ENCODE measurements around the gene BEAN1.
"Not testable (repeated sequence)": the region's sequence is repeated elsewhere in the genome, so short reads cannot be mapped to it uniquely, and the experiment has no call there.

The BEAN1 gene

DNA sequence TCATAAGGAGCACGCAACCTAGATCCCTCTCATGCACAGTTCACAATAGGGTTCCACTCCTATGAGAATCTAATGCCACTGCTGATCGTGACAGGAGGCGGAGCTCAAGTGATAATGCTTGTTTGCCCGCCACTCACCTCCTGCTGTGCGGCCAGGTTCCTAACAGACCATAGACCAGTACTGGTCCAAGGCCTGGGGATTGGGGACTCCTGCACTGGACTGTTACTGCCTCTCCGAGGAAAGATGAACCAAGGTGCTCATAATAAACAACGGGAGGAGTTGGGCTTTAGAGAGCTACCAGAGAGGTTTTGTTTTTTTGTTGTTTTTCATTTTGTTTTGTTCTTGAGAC lies 64.6 kb downstream of the BEAN1 start:
- Histone ChIP-seq H3K4me3 (ENCODE audit: insufficient read depth, low read depth, low read length) (no peak overlapping the region), H3K9me3 (ENCODE audit: control insufficient read depth, low read length) (no peaks in the 10 kb centered on the region), H3K27me3 (ENCODE audit: control insufficient read depth, insufficient read depth, low read length, poor library complexity, severe bottlenecking) (no peaks in the 10 kb centered on the region), H3K4me1 (ENCODE audit: control insufficient read depth, insufficient read depth, low read length) (no peaks in the 10 kb centered on the region), H3K36me3 (ENCODE audit: control insufficient read depth, insufficient read depth, low read length) (no peaks in the 10 kb centered on the region), H3K27ac (ENCODE audit: insufficient read depth, low read depth, low read length, poor library complexity, severe bottlenecking) (no peak overlapping the region)
- 82 to 83% methylated on average over 7 of the region's 7 CpGs for whole genome bisulfite sequencing, 2 experiments

DNA sequence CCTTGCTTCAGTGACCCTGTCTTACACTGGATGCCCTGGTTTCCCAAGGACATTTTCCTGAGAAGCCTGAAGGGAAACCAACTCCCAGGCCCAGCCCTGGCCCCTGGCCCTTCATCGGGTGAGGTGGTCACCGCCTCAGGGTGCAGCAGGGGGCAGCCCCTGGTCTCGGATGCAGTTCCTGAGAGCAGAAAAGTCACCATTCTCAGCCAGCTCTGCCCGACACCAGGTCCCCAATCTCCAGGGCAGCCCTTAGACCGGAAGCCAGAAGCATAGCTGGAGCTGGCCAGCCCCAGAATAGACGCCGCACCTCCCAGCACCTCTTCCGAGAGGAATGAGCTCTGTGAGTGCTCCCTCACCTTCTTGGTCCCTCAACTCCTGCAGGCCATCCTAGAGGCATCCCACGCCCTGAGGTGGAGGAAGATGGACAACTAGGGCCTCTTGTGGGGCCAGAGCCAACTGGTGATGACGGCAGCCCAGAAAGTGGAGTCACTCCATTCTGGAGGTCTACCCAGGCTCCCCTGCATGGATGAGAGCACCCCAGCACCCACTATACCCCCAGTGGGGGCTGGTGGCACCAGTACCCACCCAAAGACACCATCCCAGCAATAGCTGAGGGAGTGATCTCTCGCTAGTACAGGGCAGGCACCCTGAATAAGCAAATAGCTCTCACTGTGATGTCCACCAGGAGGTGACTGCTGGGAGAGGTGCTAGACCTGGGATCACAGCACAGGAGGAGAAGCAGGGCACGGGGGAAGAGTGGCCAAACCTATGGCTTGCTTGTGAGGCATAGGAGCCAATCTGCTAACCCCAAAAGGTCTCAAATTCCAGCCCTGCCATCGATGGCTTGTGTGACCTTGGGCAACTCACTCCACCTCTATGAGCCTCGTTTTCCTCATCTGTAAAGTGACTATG lies 66.7 kb downstream of the BEAN1 start:
- H3K27ac ChIP-seq (ENCODE audit: insufficient read depth, low read depth, low read length, poor library complexity, severe bottlenecking): no peak overlapping the region
- no peaks in the 10 kb centered on the region for H3K36me3 ChIP-seq (ENCODE audit: control insufficient read depth, insufficient read depth, low read length)
- no peaks in the 10 kb centered on the region for H3K9me3 ChIP-seq (ENCODE audit: control insufficient read depth, low read length)
- WGBS, 2 experiments: 91 to 92% methylated on average over 14 of the region's 14 CpGs
- H3K4me1 ChIP-seq (ENCODE audit: control insufficient read depth, insufficient read depth, low read length): no peaks in the 10 kb centered on the region
- no peaks in the 10 kb centered on the region for H3K27me3 ChIP-seq (ENCODE audit: control insufficient read depth, insufficient read depth, low read length, poor library complexity, severe bottlenecking)
- H3K4me3 ChIP-seq (ENCODE audit: insufficient read depth, low read depth, low read length): no peak overlapping the region

DNA sequence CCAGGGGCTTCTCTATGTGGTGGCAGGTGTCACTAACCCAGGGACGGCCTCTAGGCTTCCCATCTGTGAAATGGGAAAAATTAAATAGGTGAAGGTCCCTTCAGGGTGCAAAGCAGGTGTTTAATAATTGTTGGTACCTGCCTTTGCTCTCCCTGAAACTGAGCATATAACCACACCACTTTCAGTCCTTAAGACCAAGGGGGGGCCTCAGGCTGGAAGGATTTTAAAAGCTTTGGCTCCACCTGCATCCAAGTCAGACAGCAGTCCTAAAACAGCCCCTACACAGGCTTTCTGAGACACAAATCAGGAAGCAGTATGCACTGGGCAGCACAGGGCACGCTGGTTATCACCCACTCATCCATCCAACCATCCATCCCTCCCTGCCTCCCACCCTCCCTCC lies 67.8 kb downstream of the BEAN1 start:
- no peaks in the 10 kb centered on the region for H3K4me1 ChIP-seq (ENCODE audit: control insufficient read depth, insufficient read depth, low read length)
- H3K4me3 ChIP-seq (ENCODE audit: insufficient read depth, low read depth, low read length): no peak overlapping the region
- no peaks in the 10 kb centered on the region for H3K27me3 ChIP-seq (ENCODE audit: control insufficient read depth, insufficient read depth, low read length, poor library complexity, severe bottlenecking)
- 91 to 97% methylated on average over 2 of the region's 2 CpGs for WGBS, 2 experiments
- no peaks in the 10 kb centered on the region for H3K9me3 ChIP-seq (ENCODE audit: control insufficient read depth, low read length)
- no peak overlapping the region for H3K27ac ChIP-seq (ENCODE audit: insufficient read depth, low read depth, low read length, poor library complexity, severe bottlenecking)
- H3K36me3 ChIP-seq (ENCODE audit: control insufficient read depth, insufficient read depth, low read length): no peaks in the 10 kb centered on the region

DNA sequence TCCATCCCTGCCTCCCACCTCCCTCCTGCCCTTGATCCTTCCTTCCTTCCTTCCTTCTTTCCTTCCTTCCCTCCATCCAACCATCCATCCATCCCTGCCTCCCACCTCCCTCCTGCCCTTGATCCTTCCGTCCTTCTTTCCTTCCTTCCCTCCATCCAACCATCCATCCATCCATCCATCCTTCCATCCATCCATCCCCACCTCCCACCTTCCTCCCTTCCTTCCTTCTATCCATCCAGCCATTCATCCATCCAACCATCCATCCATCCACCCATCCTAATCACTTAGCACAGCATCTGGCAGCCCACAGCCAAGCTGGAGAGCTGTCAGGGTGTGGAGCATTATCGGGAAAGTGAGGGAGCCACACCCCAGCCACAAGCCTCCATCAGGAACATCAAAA lies 68.3 kb downstream of the BEAN1 start:
- H3K4me3 ChIP-seq (ENCODE audit: insufficient read depth, low read depth, low read length): no peak overlapping the region
- 87 to 88% methylated on average over 2 of the region's 2 CpGs for WGBS, 2 experiments
- H3K27me3 ChIP-seq (ENCODE audit: control insufficient read depth, insufficient read depth, low read length, poor library complexity, severe bottlenecking): no peaks in the 10 kb centered on the region
- H3K27ac ChIP-seq (ENCODE audit: insufficient read depth, low read depth, low read length, poor library complexity, severe bottlenecking): no peak overlapping the region
- H3K36me3 ChIP-seq (ENCODE audit: control insufficient read depth, insufficient read depth, low read length): no peaks in the 10 kb centered on the region
- H3K9me3 ChIP-seq (ENCODE audit: control insufficient read depth, low read length): no peaks in the 10 kb centered on the region
- no peaks in the 10 kb centered on the region for H3K4me1 ChIP-seq (ENCODE audit: control insufficient read depth, insufficient read depth, low read length)

DNA sequence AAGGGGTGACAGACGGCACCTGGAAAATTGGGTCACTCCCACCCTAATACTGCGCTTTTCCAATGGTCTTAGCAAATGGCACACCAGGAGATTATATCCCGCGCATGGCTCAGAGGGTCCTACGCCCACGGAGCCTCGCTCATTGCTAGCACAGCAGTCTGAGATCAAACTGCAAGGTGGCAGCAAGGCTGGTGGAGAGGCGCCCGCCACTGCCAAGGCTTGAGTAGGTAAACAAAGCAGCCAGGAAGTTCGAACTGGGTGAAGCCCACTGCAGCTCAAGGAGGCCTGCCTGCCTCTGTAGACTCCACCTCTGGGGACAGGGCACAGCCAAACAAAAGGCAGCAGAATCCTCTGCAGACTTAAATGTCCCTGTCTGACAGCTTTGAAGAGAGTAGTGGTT lies 69.1 kb downstream of the BEAN1 start:
- H3K4me3 ChIP-seq (ENCODE audit: insufficient read depth, low read depth, low read length); H3K36me3 ChIP-seq (ENCODE audit: control insufficient read depth, insufficient read depth, low read length); H3K27me3 ChIP-seq (ENCODE audit: control insufficient read depth, insufficient read depth, low read length, poor library complexity, severe bottlenecking); H3K9me3 ChIP-seq (ENCODE audit: control insufficient read depth, low read length); H3K4me1 ChIP-seq (ENCODE audit: control insufficient read depth, insufficient read depth, low read length); H3K27ac ChIP-seq (ENCODE audit: insufficient read depth, low read depth, low read length, poor library complexity, severe bottlenecking): not testable (repeated sequence)
- 95 to 96% methylated on average over 7 to 8 of the region's 10 CpGs for WGBS, 2 experiments

DNA sequence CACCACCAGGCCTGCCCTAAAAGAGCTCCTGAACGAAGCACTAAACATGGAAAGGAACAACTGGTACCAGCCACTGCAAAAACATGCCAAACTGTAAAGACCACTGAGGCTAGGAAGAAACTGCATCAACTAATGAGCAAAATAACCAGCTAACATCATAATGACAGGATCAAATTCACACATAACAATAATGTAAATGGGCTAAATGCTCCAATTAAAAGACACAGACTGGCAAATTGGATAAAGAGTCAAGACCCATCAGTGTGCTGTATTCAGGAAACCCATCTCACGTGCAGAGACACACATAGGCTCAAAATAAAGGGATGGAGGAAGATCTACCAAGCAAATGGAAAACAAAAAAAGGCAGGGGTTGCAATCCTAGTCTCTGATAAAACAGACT lies 70.8 kb downstream of the BEAN1 start:
- H3K4me1 ChIP-seq (ENCODE audit: control insufficient read depth, insufficient read depth, low read length); H3K36me3 ChIP-seq (ENCODE audit: control insufficient read depth, insufficient read depth, low read length); H3K4me3 ChIP-seq (ENCODE audit: insufficient read depth, low read depth, low read length); H3K27me3 ChIP-seq (ENCODE audit: control insufficient read depth, insufficient read depth, low read length, poor library complexity, severe bottlenecking); H3K9me3 ChIP-seq (ENCODE audit: control insufficient read depth, low read length); H3K27ac ChIP-seq (ENCODE audit: insufficient read depth, low read depth, low read length, poor library complexity, severe bottlenecking): not testable (repeated sequence)
- WGBS, 2 experiments: 81 to 86% methylated on average over 1 of the region's 2 CpGs

DNA sequence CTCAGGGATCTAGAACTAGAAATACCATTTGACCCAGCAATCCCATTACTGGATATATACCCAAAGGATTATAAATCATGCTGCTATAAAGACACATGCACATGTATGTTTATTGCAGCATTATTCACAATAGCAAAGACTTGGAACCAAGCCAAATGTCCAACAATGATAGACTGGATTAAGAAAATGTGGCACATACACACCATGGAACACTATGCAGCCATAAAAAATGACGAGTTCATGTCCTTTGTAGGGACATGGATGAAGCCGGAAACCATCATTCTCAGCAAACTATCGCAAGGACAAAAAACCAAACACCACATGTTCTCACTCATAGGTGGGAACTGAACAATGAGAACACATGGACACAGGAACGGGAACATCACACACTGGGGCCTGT lies 74.5 kb downstream of the BEAN1 start:
- not testable (repeated sequence) for H3K27me3 ChIP-seq (ENCODE audit: control insufficient read depth, insufficient read depth, low read length, poor library complexity, severe bottlenecking); H3K4me1 ChIP-seq (ENCODE audit: control insufficient read depth, insufficient read depth, low read length); H3K4me3 ChIP-seq (ENCODE audit: insufficient read depth, low read depth, low read length); H3K36me3 ChIP-seq (ENCODE audit: control insufficient read depth, insufficient read depth, low read length); H3K9me3 ChIP-seq (ENCODE audit: control insufficient read depth, low read length); H3K27ac ChIP-seq (ENCODE audit: insufficient read depth, low read depth, low read length, poor library complexity, severe bottlenecking)
- 90 to 97% methylated on average over 3 of the region's 4 CpGs for WGBS, 2 experiments

DNA sequence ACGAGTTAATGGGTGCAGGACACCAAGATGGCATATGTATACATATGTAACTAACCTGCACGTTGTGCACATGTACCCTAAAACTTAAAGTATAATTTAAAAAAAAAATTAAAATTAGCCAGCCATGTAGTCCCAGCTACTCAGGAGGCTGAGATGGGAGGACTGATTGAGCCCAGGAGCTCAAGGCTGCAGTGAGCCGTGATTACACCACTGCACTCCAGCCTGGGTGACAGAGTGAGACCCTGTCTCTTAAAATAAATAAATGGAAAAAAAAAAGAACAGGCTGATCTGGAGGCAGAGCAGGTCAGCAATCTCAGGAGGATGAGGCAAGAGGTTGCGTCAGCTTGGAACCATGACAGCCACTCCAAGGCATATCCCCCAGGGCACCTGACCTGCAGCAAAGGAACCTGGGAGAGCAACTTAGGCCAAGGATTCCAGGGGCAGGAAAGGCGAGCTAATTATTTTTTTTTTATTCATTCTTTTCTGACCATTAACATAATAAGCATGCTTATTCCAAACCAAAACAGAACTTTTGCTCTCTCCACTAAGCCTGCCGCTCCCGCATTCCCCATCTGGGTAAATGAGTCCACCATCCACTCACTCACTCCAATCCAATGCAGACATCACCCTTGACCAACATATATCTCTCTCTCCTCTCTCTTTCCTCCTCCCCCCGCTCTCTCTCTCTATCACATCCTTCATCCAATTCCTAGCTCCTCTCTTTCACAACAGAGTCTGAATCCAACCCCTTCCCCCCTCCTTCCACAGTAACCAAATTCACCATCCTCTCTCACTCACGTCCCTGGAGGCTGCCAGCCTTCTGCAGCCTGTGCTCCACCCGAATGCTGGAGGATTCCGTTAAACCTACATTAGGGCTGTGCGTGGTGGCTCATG lies 75.2 kb downstream of the BEAN1 start:
- Histone ChIP-seq H3K4me3 (ENCODE audit: insufficient read depth, low read depth, low read length) (no peak overlapping the region), H3K27me3 (ENCODE audit: control insufficient read depth, insufficient read depth, low read length, poor library complexity, severe bottlenecking) (no peaks in the 10 kb centered on the region), H3K36me3 (ENCODE audit: control insufficient read depth, insufficient read depth, low read length) (no peaks in the 10 kb centered on the region), H3K27ac (ENCODE audit: insufficient read depth, low read depth, low read length, poor library complexity, severe bottlenecking) (no peak overlapping the region), H3K9me3 (ENCODE audit: control insufficient read depth, low read length) (no peaks in the 10 kb centered on the region), H3K4me1 (ENCODE audit: control insufficient read depth, insufficient read depth, low read length) (no peaks in the 10 kb centered on the region)
- WGBS, 2 experiments: 86% methylated on average over 12 of the region's 12 CpGs

DNA sequence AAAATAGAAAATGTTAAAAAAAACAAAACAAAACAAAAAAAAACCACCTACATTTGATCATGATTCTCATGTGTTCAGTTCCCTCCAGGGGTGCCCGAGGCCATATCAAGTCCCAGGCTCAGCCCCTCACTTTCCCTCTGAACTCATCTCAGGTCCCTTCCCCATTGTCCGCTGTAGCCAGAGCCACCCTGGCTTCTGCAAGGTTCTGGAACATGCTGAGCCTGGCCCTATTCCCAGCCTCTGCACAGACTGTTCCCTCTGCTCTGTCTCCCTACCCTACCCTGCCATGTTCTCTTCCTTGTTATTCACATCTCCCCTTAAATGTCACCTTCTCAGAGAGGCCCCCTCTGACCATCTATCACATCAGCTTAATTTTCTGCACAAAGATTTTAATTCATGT lies 75.9 kb downstream of the BEAN1 start:
- H3K36me3 ChIP-seq (ENCODE audit: control insufficient read depth, insufficient read depth, low read length): no peaks in the 10 kb centered on the region

DNA sequence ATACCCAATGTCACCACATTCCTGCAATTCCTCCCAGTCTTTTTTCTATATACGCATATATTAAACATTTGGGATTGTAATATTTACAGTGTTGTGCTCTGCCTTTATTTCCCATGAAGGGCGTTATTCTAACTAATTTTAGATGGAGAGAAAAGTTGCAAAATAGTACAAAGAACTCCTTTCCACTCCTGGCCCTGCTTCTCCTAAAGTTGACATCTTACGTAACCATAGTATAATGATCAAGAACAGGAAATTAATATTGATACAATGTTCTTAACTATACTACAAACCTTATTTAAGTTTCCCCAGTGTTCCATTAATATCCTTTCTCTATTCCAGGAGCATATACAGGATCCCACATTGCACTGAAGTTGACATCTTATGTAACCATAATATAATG lies 76.5 kb downstream of the BEAN1 start:
- Histone ChIP-seq H3K27me3 (ENCODE audit: control insufficient read depth, insufficient read depth, low read length, poor library complexity, severe bottlenecking) (no peaks in the 10 kb centered on the region), H3K36me3 (ENCODE audit: control insufficient read depth, insufficient read depth, low read length) (no peaks in the 10 kb centered on the region), H3K4me1 (ENCODE audit: control insufficient read depth, insufficient read depth, low read length) (no peaks in the 10 kb centered on the region), H3K27ac (ENCODE audit: insufficient read depth, low read depth, low read length, poor library complexity, severe bottlenecking) (no peak overlapping the region), H3K4me3 (ENCODE audit: insufficient read depth, low read depth, low read length) (no peak overlapping the region), H3K9me3 (ENCODE audit: control insufficient read depth, low read length) (no peaks in the 10 kb centered on the region)
- 89% methylated on average over 2 of the region's 3 CpGs; no CpG with 5 or more reads in 1 of the 2 experiments for WGBS, 2 experiments

More for the DNA sequence above, 75.9 kb downstream of the BEAN1 start:
- H3K4me1 ChIP-seq (ENCODE audit: control insufficient read depth, insufficient read depth, low read length): no peaks in the 10 kb centered on the region
- H3K27ac ChIP-seq (ENCODE audit: insufficient read depth, low read depth, low read length, poor library complexity, severe bottlenecking): no peak overlapping the region
- H3K4me3 ChIP-seq (ENCODE audit: insufficient read depth, low read depth, low read length): no peak overlapping the region
- WGBS, 2 experiments: 91 to 93% methylated on average over 2 of the region's 2 CpGs
- no peaks in the 10 kb centered on the region for H3K9me3 ChIP-seq (ENCODE audit: control insufficient read depth, low read length)
- no peaks in the 10 kb centered on the region for H3K27me3 ChIP-seq (ENCODE audit: control insufficient read depth, insufficient read depth, low read length, poor library complexity, severe bottlenecking)

Measured in ectodermal cell (in vitro differentiated cells).